ENCODE measurements around the gene CCNI.
"Not testable (repeated sequence)": the region's sequence is repeated elsewhere in the genome, so short reads cannot be mapped to it uniquely, and the experiment has no call there.

DNA sequence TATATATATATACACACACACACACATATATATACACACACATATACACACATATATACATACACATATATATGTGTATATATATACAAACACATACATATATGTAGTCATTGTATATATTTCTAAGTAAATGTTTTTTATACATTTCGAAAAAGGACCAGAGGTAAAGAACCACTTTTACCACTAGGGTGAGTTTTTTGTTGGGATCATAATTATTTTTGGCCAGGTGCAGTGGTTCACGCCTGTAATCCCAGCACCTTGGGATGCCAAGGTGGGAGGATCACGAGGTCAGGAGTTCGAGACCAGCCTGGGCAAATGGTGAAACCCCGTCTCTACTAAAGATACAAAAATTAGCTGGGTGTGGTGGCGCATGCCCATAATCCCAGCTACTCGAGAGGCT, 46.0 kb downstream of the CCNI start:
- TF ChIP-seq, protein P1, sequence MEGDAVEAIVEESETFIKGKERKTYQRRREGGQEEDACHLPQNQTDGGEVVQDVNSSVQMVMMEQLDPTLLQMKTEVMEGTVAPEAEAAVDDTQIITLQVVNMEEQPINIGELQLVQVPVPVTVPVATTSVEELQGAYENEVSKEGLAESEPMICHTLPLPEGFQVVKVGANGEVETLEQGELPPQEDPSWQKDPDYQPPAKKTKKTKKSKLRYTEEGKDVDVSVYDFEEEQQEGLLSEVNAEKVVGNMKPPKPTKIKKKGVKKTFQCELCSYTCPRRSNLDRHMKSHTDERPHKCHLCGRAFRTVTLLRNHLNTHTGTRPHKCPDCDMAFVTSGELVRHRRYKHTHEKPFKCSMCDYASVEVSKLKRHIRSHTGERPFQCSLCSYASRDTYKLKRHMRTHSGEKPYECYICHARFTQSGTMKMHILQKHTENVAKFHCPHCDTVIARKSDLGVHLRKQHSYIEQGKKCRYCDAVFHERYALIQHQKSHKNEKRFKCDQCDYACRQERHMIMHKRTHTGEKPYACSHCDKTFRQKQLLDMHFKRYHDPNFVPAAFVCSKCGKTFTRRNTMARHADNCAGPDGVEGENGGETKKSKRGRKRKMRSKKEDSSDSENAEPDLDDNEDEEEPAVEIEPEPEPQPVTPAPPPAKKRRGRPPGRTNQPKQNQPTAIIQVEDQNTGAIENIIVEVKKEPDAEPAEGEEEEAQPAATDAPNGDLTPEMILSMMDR (IDR thresholded peaks at IDR 0.05): not testable (repeated sequence)
- not testable (repeated sequence) for TF ChIP-seq ZFX (IDR thresholded peaks at IDR 0.05; ENCODE audit: borderline replicate concordance)

All from 22Rv1 (cell line).